Neuronal stem cell (in vitro differentiated cells): ENCODE data around the gene PRAMEF1. TPM values are rescaled to one million over a fixed set of nuclear protein-coding genes. Genes with fewer than 3 reads are reported as not detected.
"Not testable (repeated sequence)": the region's sequence is repeated elsewhere in the genome, so short reads cannot be mapped to it uniquely, and the experiment has no call there.

Experiments
- DNase-seq: peaks from one replicate; pipeline ENCODE4 v3.0.0-alpha.2; 2013; ENCODE audit warnings: low spot score
- H2AFZ ChIP-seq: one replicate; pipeline ENCODE4 v1.6.1; 2013; ENCODE audit warnings: mild to moderate bottlenecking, low read length, inconsistent platforms
- H2AK5ac ChIP-seq: 2 replicates; pipeline ENCODE4 v1.6.1; 2013; ENCODE audit warnings: low read depth, mild to moderate bottlenecking, inconsistent platforms, low read length, moderate library complexity, mixed read lengths
- H2BK120ac ChIP-seq: 2 replicates; pipeline ENCODE4 v1.6.1; 2013; ENCODE audit warnings: low read depth, mild to moderate bottlenecking, inconsistent platforms, low read length, moderate library complexity, mixed read lengths
- H2BK12ac ChIP-seq: one replicate; pipeline ENCODE4 v1.6.1; 2013; ENCODE audit warnings: low read length, inconsistent platforms
- H2BK15ac ChIP-seq: 2 replicates; pipeline ENCODE4 v1.6.1; 2013; ENCODE audit warnings: mild to moderate bottlenecking, low read length, inconsistent platforms, mixed read lengths
- H2BK5ac ChIP-seq: one replicate; pipeline ENCODE4 v1.6.1; 2013; ENCODE audit warnings: inconsistent platforms, mild to moderate bottlenecking, low read length, moderate library complexity
- H3K14ac ChIP-seq: one replicate; pipeline ENCODE4 v1.6.1; 2013; ENCODE audit warnings: low read length, inconsistent platforms
- H3K18ac ChIP-seq: 2 replicates; pipeline ENCODE4 v1.6.1; 2013; ENCODE audit warnings: low read length, inconsistent platforms
- H3K23ac ChIP-seq: 2 replicates; pipeline ENCODE4 v1.6.1; 2013; ENCODE audit warnings: low read depth, mild to moderate bottlenecking, mixed read lengths, low read length, inconsistent platforms; ENCODE audit not compliant: poor library complexity
- H3K27ac ChIP-seq: replicated peaks from 3 replicates; pipeline ENCODE4 v1.5.1; 2013; ENCODE audit warnings: low read length, inconsistent platforms
- H3K27me3 ChIP-seq, 3 experiments: 2 replicates each; pipeline ENCODE4 v1.6.1; 2013; ENCODE audit warnings: low read length in 3 of 3, mild to moderate bottlenecking in 2 of 3, inconsistent platforms in 1 of 3, low read depth in 1 of 3, mixed read lengths in 1 of 3, moderate library complexity in 1 of 3; ENCODE audit not compliant: control insufficient read depth in 3 of 3, insufficient read depth in 3 of 3
- H3K36me3 ChIP-seq, 2 donors: replicated peaks in 1 of 2; 2 replicates each; pipeline ENCODE4 v1.6.1; 2013; ENCODE audit warnings: low read length in 2 of 2; ENCODE audit not compliant: control insufficient read depth in 2 of 2, insufficient read depth in 2 of 2
- H3K4ac ChIP-seq: 2 replicates; pipeline ENCODE4 v1.6.1; 2013; ENCODE audit warnings: inconsistent platforms, mild to moderate bottlenecking, low read length, moderate library complexity
- H3K4me1 ChIP-seq, 2 donors: 1 replicate in 1 of 2; 2 replicates in 1 of 2; pipeline ENCODE4 v1.6.1; 2013; ENCODE audit warnings: low read length in 2 of 2, low read depth in 1 of 2; ENCODE audit not compliant: control insufficient read depth in 2 of 2, insufficient read depth in 1 of 2
- H3K4me2 ChIP-seq: one replicate; pipeline ENCODE4 v1.6.1; 2013; ENCODE audit warnings: mild to moderate bottlenecking, low read length, inconsistent platforms; ENCODE audit not compliant: insufficient read depth, poor library complexity, severe bottlenecking
- H3K4me3 ChIP-seq, 2 donors: 2 replicates each; pipeline ENCODE4 v1.5.1; 2013; ENCODE audit warnings: low read length in 2 of 2, mild to moderate bottlenecking in 2 of 2, inconsistent platforms in 1 of 2, moderate library complexity in 1 of 2
- H3K79me1 ChIP-seq: one replicate; pipeline ENCODE4 v1.6.1; 2013; ENCODE audit warnings: low read depth, mild to moderate bottlenecking, inconsistent platforms, low read length, moderate library complexity
- H3K9ac ChIP-seq: one replicate; pipeline ENCODE4 v1.6.1; 2013; ENCODE audit warnings: mild to moderate bottlenecking, low read depth, low read length, inconsistent platforms; ENCODE audit not compliant: poor library complexity
- H3K9me3 ChIP-seq, 2 donors: replicated peaks in 1 of 2; 2 replicates each; pipeline versions ENCODE3 to v1.6.1; 2013; ENCODE audit warnings: low read length in 2 of 2, mild to moderate bottlenecking in 2 of 2, inconsistent platforms in 1 of 2, low read depth in 1 of 2, mixed read lengths in 1 of 2, moderate library complexity in 1 of 2; ENCODE audit not compliant: control insufficient read depth in 2 of 2, insufficient read depth in 1 of 2
- H4K8ac ChIP-seq: one replicate; pipeline ENCODE4 v1.6.1; 2013; ENCODE audit warnings: low read depth, mild to moderate bottlenecking, inconsistent platforms, low read length, moderate library complexity
- H4K91ac ChIP-seq: one replicate; pipeline ENCODE4 v1.6.1; 2013; ENCODE audit warnings: low read length, low read depth, mild to moderate bottlenecking, inconsistent platforms; ENCODE audit not compliant: poor library complexity
- WGBS, 2 donors: extraction: QIAGEN DNeasy Blood & Tissue Kit; methylation state at CpG; one replicate each; pipeline ENCODE4 v1.1.7; 2013; ENCODE audit warnings: missing lambda C conversion rate in 2 of 2, mixed read lengths in 1 of 2; ENCODE audit not compliant: insufficient read length in 2 of 2, insufficient replicate concordance in 1 of 2; ENCODE audit errors: extremely low coverage in 2 of 2; 5-methylcytosine and 5-hydroxymethylcytosine counted together
- polyA plus RNA-seq, 2 experiments: library from polyadenylated mRNA; stranded (reverse); fragments of 200-250 nt; gene quantifications; one replicate each; pipeline ENCODE4 v1.2.3, GENCODE V29; 2013

PRAMEF1 gene
- not detected for polyA plus RNA-seq (2013, experiment 1 of 2)
- not detected for polyA plus RNA-seq (2013, experiment 2 of 2)

- H3K27ac ChIP-seq, H2BK12ac ChIP-seq, H3K18ac ChIP-seq, H3K14ac ChIP-seq, DNase-seq, H4K8ac ChIP-seq, H3K23ac ChIP-seq, H3K4ac ChIP-seq, H4K91ac ChIP-seq, H3K9me3 ChIP-seq, H2BK120ac ChIP-seq, H3K27me3 ChIP-seq, H3K4me3 ChIP-seq, H3K36me3 ChIP-seq, H2BK5ac ChIP-seq, H2AK5ac ChIP-seq, H3K9ac ChIP-seq, H2BK15ac ChIP-seq, H3K4me1 ChIP-seq, H3K79me1 ChIP-seq, H3K4me2 ChIP-seq, H2AFZ ChIP-seq: not testable (repeated sequence)
- no CpG with 5 or more reads among the region's 5 CpGs for WGBS, 2 donors
These were observed at the start of gene PRAMEF1 for GRCh38 chr1:12791097-12791496. TSS of gene PRAMEF1 (plus strand) at chr1:12791397. CDS start at chr1:12793228, 1,831 bp downstream.

- no peaks in the 10 kb centered on the region for H3K27me3 ChIP-seq
- no peak overlapping the region for H2BK5ac ChIP-seq
- H2AK5ac ChIP-seq, result no peak overlapping the region
- H3K27ac ChIP-seq, result no peak overlapping the region
- no peaks in the 10 kb centered on the region for H3K36me3 ChIP-seq
- no peaks in the 10 kb centered on the region for H3K9me3 ChIP-seq
- no peak overlapping the region for H3K18ac ChIP-seq
- no peak overlapping the region for H2BK12ac ChIP-seq
- no peaks in the 10 kb centered on the region for H3K79me1 ChIP-seq
- H3K4me1 ChIP-seq, result no peaks in the 10 kb centered on the region
- no peak overlapping the region for H4K91ac ChIP-seq
- no peak for DNase-seq
- H4K8ac ChIP-seq, result no peak overlapping the region
- H2BK120ac ChIP-seq, result no peak overlapping the region
- no peak overlapping the region for H2AFZ ChIP-seq
- H3K23ac ChIP-seq, result no peak overlapping the region
- no CpG with 5 or more reads among the region's 3 CpGs for WGBS, 2 donors
- H3K4me2 ChIP-seq, result no peak overlapping the region
- no peak overlapping the region for H3K14ac ChIP-seq
- no peak overlapping the region for H3K4me3 ChIP-seq
- H3K9ac ChIP-seq, result no peak overlapping the region
- H3K4ac ChIP-seq, result no peak overlapping the region
- no peak overlapping the region for H2BK15ac ChIP-seq
These were observed 49.3 kb upstream of the PRAMEF1 start for GRCh38 chr1:12741946-12742345.

DNA sequence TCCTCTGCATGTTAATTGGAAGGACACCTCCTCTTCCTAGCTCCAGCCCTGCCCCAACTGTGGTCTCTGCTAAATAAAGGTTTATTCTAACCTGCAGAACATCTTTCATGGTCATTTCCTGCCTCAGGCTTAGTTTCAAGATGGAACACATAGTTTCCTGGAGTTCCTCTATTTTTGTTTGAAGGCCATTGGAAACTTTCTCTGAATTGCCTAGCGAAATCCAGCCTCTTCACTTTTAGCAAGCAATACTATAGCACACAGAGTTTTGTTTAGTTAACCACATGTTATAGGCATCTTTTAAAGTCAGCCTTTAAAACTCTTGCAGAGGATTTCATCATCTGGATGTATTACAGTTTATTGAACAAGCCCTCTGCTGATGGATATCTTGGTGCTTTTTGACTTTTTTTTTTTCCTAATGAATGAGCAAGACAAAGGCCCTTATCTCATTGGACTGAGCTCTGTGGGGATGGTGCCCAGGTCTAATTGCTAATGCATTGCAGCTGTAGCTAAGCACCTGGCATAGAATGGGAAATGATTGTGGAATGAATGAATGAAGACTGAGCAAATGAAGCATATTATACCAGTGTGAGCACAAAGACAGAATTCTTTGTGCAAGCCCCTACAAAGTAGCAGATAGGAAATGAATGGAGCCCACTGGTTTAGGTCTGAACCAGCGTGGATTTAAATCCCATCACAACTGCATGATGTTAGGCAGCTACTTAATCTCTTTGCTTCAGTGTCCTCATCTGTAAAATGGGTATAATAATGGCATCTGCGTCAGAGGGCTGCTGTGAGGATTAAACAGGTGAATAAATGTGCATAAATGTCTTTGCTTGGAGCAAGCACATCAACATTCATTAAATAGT, 45.8 kb upstream of the PRAMEF1 start:
- Histone ChIP-seq H2AK5ac (no peak overlapping the region), H4K8ac (no peak overlapping the region), H2BK15ac (no peak overlapping the region), H4K91ac (no peak overlapping the region), H3K14ac (no peak overlapping the region), H3K4me2 (no peak overlapping the region), H3K27ac (no peak overlapping the region), H3K18ac (no peak overlapping the region), H3K27me3 (no peaks in the 10 kb centered on the region), H3K23ac (no peak overlapping the region), H3K9me3 (peaks cover 3 to 5% of the 10 kb centered on the region in 2 donors), H3K36me3 (no peaks in the 10 kb centered on the region), H2AFZ (no peak overlapping the region), H2BK5ac (no peak overlapping the region), H3K79me1 (no peaks in the 10 kb centered on the region), H2BK120ac (no peak overlapping the region), H2BK12ac (no peak overlapping the region), H3K9ac (no peak overlapping the region), H3K4ac (no peak overlapping the region), H3K4me1 (no peaks in the 10 kb centered on the region), H3K4me3 (no peak overlapping the region)
- no peak for DNase-seq
- no CpG with 5 or more reads among the region's 3 CpGs for WGBS, 2 donors

GRCh38 chr1:12745992-12746323, 45.2 kb upstream of the PRAMEF1 start, which contains the start of gene CFAP107:
TSS of gene CFAP107 (plus strand) at chr1:12746200. CDS start at chr1:12746431, 231 bp downstream.
- Histone ChIP-seq H3K4ac (no peak within 1 kb of the TSS), H3K14ac (no peak within 1 kb of the TSS), H4K8ac (no peak within 1 kb of the TSS), H3K27me3 (no peaks in the 10 kb centered on the region), H3K9me3 (peaks cover 3 to 5% of the 10 kb centered on the region in 2 donors), H3K4me2 (no peak within 1 kb of the TSS), H3K4me1 (no peaks in the 10 kb centered on the region), H4K91ac (no peak within 1 kb of the TSS), H2AK5ac (no peak within 1 kb of the TSS), H2BK12ac (no peak within 1 kb of the TSS), H2BK15ac (no peak within 1 kb of the TSS), H3K23ac (no peak within 1 kb of the TSS), H3K27ac (no peak within 1 kb of the TSS), H2BK5ac (no peak within 1 kb of the TSS), H3K4me3 (no peak within 1 kb of the TSS), H3K36me3 (no peaks in the 10 kb centered on the region), H3K79me1 (no peaks in the 10 kb centered on the region), H2AFZ (no peak within 1 kb of the TSS), H3K9ac (no peak within 1 kb of the TSS), H2BK120ac (no peak within 1 kb of the TSS), H3K18ac (no peak within 1 kb of the TSS)
- DNase-seq, result no peak
- no CpG with 5 or more reads among the region's 2 CpGs for WGBS, 2 donors
